ENCODE results near the gene KIF13A.
"Not testable (repeated sequence)": the region's sequence is repeated elsewhere in the genome, so short reads cannot be mapped to it uniquely, and the experiment has no call there.

The KIF13A gene

DNA sequence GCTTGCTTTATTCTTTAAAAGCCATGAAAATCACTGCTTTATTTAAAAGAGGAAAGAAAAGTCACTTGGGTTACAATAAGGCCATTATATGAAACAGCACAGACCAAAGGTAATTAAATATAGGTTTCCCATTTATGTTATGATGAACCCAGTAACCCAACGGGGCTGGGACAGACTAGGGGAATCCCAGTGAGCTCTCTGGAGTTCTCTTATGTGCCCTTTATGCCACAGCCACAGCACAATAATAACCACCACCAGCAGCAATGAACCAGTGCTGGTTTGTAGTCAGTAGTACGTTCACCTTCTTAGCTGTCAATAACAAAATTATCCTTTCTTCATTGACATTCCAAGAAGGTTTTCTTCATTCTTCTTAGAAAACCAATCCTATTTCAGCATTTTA, 87.4 kb downstream of the KIF13A start:
- no peak for DNase-seq (ENCODE audit: low read depth in 3 of 3)

DNA sequence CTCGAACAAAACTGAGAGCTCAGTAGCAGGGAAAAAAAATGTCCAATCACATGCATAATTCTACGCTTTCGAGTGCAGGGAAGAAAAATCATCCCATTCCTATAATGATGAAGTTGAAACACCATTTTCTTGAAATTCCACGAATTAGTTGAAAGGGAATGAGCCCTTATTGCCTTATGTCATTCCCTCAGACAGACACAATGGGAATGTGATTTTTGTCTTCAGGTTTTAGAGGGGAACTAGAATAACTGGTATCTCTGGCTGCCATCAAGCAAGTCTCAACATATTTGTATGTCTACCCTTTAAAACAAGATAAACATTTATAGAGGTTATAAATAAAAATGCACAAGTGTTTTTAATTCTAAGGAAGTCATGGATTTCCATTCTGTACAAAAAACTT, 87.9 kb downstream of the KIF13A start:
- DNase-seq (ENCODE audit: low read depth in 3 of 3), result no peak

DNA sequence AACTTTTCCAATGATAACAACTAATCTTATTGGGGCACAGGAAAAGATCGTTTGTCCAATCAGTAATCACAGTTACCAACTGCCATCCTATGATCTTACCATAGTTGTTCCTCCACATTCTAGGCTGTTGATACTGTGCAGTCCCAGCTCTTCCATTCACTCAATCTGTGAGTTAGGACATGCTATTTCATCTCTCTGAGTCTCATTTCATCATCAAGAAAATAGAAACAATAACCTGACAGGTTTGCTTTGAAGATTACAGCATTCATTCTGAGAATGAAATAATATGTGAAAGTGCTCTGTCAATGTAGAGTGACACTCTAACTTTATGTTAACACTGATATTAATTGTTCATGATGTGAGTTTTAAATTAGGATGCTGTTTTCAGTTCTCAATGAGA, 89.8 kb downstream of the KIF13A start:
- DNase-seq (ENCODE audit: low read depth in 3 of 3), result no peak

DNA sequence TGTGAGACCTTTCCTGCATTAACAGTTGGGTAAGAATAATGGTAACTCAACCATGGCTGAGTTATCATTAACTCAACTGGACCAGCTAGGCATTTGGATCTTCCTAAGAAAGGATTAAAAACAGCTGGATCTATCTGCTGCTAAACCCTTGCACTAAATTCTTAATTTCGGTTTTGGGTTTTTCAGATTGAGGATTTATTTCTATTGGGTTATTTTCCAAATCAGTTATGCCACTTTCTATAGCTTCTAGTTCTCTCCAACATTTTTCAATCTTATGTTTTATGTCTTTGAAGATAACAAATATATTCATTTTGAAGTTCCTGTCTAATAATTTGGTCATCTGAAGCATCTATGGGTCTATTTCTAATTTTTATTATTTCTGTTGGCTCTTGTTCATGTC, 92.5 kb downstream of the KIF13A start:
- DNase-seq (ENCODE audit: low read depth in 3 of 3), result no peak

DNA sequence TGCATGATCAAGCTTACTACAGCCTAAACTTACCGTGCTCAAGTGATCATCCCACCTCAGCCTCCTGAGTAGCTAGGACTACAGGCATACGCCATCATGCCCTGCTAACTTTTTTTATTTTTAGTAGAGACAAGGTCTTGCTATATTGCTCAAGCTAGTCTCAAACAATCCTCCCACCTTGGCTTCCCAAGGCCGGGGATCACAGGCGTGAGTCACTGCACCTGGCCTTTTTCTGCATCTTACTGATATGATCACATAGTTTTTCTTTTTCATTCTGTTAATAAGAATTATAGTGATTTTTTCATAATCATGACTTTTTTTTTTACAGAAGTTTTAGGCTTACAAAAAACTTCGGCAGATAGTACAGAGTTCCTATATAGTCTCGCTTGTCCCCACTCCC, 93.2 kb downstream of the KIF13A start:
- no peak for DNase-seq (ENCODE audit: low read depth in 3 of 3)

DNA sequence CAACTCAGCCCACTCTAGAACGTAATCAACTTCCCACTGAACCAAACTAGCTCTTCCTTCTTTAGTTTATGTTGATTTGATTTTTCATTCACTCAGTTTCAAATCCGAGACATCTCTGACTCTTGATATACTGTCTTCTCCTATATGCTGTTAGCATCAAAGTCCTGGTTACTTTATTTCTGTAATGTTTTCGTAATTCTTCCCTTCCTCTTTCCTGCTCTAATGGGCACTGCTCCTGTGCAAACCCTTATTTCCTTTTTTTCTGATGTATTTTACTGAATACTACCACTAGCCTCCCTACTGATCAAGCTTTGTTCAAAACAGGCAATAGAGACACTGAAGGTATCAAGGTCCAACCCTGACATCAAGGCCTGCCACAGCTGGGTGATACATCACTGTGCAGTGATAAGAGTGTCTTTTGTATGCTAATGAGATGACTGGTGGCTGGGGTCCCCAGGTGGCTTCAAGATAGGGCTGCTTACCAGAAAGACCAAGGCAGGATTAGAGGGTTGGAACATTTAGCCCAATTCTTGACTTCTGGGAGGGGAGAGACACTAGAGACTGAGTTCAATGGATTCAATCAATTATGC, 95.2 kb downstream of the KIF13A start:
- no peak for DNase-seq (ENCODE audit: low read depth in 3 of 3)

DNA sequence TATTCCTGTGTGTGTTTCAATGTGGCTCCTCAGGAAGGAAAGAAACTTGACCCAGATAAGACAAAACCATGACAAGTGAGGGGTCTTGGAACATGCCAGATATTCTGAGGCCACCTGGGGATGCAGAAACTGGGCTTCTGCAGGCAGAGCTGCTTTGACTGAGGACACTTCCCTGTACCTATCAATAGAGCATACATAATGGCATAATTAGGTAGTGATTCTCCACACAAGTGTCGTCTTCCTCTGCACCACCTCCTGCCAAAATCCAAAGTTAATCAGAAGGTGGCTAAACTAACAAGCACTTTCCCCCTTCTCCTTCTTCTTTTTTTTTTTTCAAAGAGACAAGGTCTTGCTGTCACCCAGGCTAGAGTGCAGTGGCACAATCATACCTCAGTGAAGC, 97.1 kb downstream of the KIF13A start:
- no peak for DNase-seq (ENCODE audit: low read depth in 3 of 3)

DNA sequence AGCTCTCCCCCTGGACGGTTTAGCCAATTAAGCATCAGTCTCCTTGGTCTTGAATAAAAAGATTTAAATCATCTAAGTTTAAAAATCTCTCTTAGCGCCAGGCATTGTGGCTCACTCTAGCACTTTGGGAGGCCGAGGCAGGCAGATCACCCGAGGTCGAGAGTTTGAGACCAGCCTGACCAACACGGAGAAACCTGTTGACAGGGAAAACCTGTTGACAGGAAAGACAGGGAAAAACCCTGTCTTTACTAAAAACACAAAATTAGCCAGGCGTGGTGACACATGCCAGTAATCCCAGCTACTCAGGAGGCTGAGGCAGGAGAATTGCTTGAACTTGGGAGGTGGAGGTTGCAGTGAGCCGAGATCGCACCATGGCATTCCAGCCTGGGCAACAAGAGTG, 97.7 kb downstream of the KIF13A start:
- DNase-seq (ENCODE audit: low read depth in 3 of 3), result not testable (repeated sequence)

DNA sequence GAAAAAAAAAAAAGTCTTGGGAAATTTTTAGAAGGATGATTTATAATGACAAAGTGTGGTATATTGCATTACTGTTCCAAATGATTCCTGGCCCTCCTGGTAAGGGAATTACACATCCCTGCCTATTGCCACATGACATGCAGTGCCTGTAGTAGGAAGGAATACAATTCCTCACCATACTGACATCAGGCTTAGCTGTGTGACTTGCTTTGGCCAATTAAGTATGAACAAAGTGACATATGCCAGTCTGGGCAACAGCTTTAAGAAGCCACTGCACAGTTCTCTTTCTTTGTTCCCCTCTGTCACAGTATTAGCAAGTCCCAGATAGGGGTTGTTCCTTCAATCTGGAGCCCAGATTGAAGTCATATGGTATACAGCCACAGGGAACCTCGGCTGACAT, 100.5 kb downstream of the KIF13A start:
- DNase-seq (ENCODE audit: low read depth in 3 of 3), result no peak

DNA sequence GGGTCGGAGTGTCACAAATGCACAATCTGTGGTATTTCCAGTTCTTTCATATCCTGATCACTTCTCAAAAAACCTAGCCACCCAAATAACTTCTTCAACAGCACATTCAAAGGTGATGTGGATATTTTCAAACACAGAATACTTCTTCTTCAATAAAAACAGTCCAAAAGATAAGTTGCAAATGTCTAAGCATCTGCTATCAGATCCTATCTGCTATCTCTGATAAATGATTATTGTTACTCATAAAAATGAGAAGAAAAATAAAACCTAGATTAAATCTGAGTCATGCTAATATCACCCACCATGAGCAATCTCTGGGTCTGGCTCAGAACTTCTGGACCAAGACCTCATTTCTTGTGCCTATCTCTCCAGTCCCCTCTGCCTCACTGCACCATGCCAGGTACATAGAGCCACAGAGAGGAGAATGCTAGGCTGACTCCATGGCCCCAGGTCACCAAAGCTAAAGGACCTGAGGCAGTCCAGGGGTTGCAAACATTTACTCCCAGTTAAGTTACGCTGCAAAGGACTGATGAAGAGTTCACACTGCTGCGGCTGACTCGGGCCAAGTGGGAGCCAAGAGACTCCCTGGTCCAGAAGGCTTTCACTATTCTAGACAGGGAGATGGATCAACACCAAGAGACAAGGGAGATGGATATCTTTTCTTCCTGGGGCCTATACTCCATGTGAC, 101.4 kb downstream of the KIF13A start:
- DNase-seq (ENCODE audit: low read depth in 3 of 3), result no peak

DNA sequence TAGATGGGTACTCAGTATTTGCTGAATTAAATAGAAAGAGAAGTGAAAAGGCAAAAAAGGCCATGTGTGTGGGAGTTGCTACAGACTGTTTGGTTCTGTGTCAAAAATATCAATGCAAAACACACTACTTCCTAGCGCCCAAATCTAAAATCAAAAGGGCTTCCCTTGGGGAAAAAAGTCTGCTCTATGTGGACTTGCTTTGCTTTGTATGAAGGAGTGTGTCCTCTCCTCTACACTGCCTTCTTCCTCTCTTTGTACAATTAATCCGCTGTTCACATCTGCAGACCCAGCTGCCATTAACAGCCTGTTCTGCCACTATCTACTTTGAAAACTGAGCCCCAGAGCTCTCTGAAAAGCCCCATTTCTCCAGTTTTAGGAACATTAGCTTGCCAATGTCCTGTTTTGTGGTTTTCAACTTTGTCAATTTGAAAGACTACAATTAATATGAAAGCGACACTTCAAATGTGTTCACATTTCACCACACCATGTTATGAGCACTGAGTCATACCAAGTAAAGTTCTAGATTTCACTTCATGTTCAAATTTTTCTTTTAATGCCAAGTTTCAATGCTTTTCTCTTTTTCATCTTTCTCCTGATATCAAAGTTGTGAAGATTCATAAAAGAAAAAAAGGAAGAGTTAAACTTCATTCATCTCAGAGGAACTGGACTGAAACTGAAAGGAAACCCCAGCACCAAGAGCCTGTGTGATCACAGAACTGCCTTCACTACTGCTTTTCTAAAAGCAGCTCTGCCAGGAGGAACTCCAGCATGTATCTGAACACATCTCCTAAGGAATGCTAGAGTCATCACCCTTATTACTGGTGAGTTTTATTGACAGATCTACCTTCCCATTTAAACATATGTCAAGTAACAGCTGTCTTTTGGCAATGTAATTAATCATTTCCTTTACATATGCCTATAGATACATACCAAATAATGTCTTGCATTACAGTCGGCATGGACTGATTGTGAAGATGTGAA, 102.6 kb downstream of the KIF13A start:
- DNase-seq (ENCODE audit: low read depth in 3 of 3), result no peak

DNA sequence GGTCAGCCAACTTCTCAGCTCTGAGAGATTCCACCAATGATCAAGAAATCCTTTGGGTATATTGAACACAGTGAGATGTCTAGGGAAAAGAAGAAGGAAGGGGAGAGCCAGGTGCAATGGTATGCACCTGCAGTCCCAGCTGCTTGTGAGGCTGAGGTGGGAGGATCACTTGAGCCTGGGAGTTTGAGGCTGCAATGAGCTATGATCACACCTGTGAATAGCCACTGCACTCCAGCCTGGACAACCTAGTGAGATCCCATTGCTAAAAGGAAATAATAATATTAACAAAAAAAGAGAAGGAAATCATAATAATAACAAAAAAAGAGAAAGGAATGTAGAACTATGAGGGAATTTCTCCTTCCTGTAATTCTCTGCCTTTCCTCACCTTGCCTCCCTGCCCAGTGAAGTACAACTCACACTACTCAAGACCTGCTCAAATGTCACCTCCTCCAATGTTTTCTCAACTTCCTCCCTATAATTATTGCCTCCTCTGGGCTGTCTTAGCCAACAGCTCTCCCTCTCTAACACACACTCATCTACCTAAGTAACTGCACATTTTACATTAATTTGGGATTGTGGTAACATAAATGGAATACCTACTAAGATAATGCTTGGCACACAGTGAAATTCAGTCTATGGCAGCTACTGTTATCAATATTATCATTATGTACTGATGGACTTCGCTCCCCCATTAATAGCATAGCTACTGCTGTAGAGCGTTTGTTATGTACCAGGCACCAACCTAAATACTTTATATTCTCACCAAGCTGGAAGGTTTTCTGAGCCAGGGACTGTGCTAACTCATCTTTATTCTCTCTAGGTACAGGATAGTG, 103.6 kb downstream of the KIF13A start:
- no peak for DNase-seq (ENCODE audit: low read depth in 3 of 3)

DNA sequence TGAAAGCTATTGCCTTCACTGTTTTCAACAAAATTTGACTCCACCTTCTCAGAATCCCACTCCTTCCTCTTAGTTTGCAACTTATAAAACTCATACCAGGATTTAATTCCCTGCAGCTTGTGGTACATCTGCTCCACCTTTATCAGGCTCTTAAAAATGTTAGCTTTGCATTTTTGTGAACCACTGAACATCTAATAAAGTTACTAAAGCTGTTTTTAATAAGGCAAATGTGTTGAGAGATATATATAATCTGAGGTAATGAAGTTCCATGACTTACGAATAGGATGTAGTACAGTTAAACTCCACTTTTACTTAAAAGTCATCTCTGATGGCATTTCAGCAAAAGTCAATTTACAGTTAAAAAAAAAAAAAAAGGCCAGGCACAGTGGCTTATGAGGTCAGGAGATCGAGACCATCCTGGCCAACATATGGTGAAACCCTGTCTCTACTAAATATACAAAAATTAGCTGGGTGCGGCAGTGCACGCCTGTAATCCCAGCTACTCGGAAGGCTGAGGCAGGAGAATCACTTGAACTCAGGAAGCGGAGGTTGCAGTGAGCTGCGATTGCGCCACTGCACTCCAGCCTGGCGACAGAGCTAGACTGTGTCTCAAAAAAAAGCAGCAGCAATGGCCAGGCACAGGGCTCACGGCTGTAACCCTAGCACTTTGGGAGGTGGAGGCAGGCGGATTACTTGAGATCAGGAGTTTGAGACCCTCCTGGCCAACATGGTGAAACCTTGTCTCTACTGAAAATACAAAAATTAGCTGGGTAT, 106.2 kb downstream of the KIF13A start:
- no peak for DNase-seq (ENCODE audit: low read depth in 3 of 3)

DNA sequence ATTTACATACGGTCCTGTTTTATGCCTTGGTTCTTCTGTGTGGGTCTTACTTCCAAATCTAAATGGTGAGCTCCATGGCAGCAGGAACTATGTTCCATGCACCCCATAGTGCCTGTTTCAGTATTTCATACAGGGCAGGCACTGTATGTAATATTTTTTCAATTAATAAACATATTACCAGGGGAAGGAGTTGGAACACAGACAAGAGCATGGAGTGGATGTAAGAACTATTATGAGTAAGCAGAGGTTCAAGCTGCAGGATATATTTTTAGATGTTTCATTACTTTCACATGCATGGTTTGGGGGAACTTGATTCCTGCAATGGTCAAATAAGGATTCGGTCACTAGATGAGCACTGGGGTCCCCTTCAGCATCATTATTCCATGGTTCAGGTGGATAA, 108.3 kb downstream of the KIF13A start:
- DNase-seq (ENCODE audit: low read depth in 3 of 3), result no peak

DNA sequence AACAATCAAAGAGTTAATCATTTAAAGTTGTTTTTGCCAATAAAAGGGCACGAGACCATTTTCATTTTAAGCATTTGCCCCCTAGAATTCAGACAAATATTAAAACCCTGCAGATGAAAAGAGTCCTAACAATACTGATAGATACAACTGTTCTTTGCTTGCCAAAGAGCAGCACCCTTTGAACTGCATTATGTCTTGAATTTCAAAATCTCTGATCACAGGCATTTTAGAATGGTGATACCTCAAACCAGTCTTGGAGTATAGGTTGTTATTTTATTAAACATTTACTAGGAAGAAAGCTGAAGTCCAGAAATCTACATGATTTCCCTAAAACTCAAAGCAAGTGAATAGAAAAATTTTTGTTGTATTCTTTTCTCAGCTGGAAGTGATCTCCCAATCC, 108.7 kb downstream of the KIF13A start:
- no peak for DNase-seq (ENCODE audit: low read depth in 3 of 3)

DNA sequence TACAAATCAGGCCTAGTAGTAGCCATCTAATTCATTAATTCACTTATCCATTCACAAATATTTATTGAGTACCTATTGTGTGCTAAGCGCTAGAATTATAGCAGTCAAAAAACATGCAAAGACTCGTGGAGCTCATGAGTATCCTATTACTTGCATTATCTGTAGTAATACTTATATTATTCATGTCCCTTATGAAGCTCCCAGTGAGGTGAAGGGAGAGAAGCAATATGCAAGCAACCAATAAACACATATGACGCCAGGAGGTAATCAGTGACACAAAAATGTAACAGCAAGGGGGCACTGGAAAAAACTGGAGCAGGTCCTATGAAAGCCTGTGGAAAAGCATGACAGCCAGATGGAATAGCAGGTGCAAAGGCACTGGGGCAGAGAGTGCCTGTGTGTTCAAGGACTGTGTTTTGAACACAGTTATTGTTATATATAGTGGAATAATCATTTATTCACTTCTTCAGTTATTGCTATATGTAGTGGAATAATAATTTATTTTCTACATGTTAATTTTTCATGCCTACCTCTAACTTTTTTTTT, 109.5 kb downstream of the KIF13A start:
- DNase-seq (ENCODE audit: low read depth in 3 of 3), result no peak

DNA sequence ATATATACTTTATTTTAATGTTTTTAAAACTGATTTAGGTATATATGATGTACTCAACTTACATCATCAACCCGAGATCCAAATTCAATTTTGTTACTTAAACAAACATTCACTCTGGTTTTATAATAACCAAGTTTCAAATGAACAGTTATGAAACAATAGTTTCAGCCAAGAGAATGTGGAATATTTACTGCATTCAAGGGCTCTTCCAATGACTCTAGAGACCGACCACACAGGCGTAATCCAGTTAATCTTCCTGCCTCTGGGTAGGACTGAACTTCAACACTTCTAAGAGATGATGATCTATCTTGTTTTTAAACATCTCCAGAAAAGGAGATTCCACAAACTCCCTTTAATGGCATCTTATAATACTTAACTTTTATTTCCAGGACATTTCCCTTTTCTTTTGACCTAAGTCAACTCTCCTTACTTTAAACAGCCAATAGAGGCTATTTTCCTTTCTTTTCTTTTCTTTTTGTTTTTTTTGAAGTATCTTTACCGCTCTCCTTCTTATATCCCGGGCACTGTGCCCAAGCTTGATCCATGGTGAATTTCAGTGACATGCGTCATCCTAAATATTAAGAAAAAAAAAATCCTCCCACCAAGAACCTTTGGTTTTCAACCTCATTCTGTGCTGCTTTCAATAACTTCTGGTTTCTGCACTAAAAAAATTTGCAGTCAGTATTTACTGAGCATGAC, 110.1 kb downstream of the KIF13A start:
- DNase-seq (ENCODE audit: low read depth in 3 of 3), result no peak

DNA sequence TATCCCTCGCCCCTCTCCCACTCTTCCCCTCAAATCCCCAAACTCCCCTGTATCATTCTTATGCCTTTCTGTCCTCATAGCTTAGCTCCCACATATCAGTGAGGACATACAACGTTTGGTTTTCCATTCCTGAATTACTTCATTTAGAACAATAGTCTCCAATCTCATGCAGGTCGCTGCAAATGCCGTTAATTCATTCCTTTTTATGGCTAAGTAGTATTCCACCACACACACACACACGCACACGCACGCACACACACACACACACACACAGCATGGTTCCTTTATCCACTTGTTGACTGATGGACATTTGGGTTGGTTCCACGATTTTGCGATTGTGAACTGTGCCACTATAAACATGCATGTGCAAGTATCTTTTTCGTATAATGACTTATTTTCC, 112.7 kb downstream of the KIF13A start:
- no peak for DNase-seq (ENCODE audit: low read depth in 3 of 3)

DNA sequence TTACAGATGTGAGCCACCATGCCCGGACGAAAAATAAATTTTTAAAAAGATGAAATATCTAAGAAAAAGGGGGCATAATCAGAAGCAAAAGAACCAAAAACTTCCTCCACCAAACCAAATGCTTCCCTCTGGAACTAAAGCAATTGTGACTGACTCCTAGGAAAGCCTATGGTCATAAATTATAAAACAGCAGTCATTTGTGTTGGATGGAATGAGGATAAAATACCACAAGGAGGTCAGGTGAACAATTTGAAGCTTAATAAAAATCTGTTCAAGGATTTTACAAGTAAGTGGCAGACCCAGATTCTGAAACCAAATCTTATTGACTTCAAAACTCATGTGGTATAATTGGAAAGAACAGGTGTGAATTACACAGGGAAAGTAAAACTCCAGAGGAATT, 114.5 kb downstream of the KIF13A start:
- no peak for DNase-seq (ENCODE audit: low read depth in 3 of 3)

DNA sequence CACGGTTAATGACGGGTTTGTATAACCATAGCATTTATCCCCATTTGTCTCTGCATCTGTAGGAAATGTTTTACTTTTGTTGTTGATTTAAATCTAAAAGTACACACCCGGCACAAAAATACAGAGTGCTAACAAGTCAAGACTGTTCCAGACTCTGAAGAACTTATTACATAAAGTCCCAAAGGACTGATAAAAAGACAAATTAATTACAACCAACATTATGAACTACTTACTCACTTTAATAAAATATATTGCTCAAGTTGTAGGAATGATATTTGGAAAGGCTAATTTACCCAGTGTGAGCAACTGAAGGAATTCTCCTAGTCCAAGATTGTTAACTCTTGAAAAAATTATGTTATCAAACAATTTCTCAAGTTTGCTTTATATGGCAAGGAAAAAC, 115.6 kb downstream of the KIF13A start:
- DNase-seq (ENCODE audit: low read depth in 3 of 3), result no peak

All from stimulated activated CD4-positive, alpha-beta T cell treated with anti-CD3 and anti-CD28 coated beads, TNF-alpha, amount 100 ng/mL, for 4 hours (primary cell).